ACC112 (cell line): ENCODE results near the gene GLTPD2.

Source experiments
- H2AFZ ChIP-seq: fragments of 200-600 bp; sonication (generic); one replicate; pipeline ENCODE4 v1.6.0; 2017; ENCODE audit warnings: antibody characterized with exemption, low read length; ENCODE audit not compliant: unreplicated experiment
- H3K27ac ChIP-seq: fragments of 200-600 bp; sonication (generic); 2 replicates; pipeline ENCODE4 v1.5.1; 2014; ENCODE audit warnings: low read depth, mild to moderate bottlenecking, antibody characterized with exemption, low read length, moderate library complexity
- H3K27me3 ChIP-seq: fragments of 200-600 bp; sonication (generic); 2 replicates; pipeline ENCODE4 v1.6.1; 2014; ENCODE audit warnings: mild to moderate bottlenecking, antibody characterized with exemption, low read length, moderate library complexity, mixed read lengths; ENCODE audit not compliant: insufficient read depth
- H3K36me3 ChIP-seq: fragments of 200-600 bp; sonication (generic); 2 replicates; pipeline ENCODE4 v1.6.1; 2016; ENCODE audit warnings: mild to moderate bottlenecking, antibody characterized with exemption, low read length, moderate library complexity, mixed read lengths; ENCODE audit not compliant: insufficient read depth
- H3K4me1 ChIP-seq: fragments of 200-600 bp; sonication (generic); one replicate; pipeline ENCODE4 v1.6.1; 2016; ENCODE audit warnings: low read length, mixed read lengths; ENCODE audit not compliant: insufficient read depth, unreplicated experiment, control insufficient read depth
- H3K4me3 ChIP-seq: fragments of 200-600 bp; sonication (generic); 2 replicates; pipeline ENCODE4 v1.5.1; 2014; ENCODE audit warnings: mild to moderate bottlenecking, low read depth, low read length
- H3K79me2 ChIP-seq: fragments of 200-600 bp; sonication (generic); one replicate; pipeline ENCODE4 v1.6.0; 2016; ENCODE audit warnings: low read length; ENCODE audit not compliant: control insufficient read depth, unreplicated experiment, insufficient read depth

Gene GLTPD2

GRCh38 chr17:4744999-4745969, 43.5 kb upstream of the GLTPD2 start:
- Histone ChIP-seq H3K4me3 (no peak overlapping the region), H3K4me1 (no peaks in the 10 kb centered on the region), H3K27me3 (peaks cover 27% of the 10 kb centered on the region), H3K79me2 (no peaks in the 10 kb centered on the region), H3K36me3 (no peaks in the 10 kb centered on the region), H2AFZ (no peak overlapping the region), H3K27ac (no peak overlapping the region)

- H3K4me3 ChIP-seq = no peak overlapping the region
- H2AFZ ChIP-seq = no peak overlapping the region
- no peaks in the 10 kb centered on the region for H3K4me1 ChIP-seq
- no peaks in the 10 kb centered on the region for H3K79me2 ChIP-seq
- H3K36me3 ChIP-seq = no peaks in the 10 kb centered on the region
- no peak overlapping the region for H3K27ac ChIP-seq
- peaks cover 28% of the 10 kb centered on the region for H3K27me3 ChIP-seq
Measured at GRCh38 chr17:4747847-4748246, 40.9 kb upstream of the GLTPD2 start.

- Histone ChIP-seq H2AFZ (no peak overlapping the region), H3K4me1 (no peaks in the 10 kb centered on the region), H3K79me2 (no peaks in the 10 kb centered on the region), H3K4me3 (no peak overlapping the region), H3K27ac (no peak overlapping the region), H3K36me3 (no peaks in the 10 kb centered on the region), H3K27me3 (peaks cover 30% of the 10 kb centered on the region)
Measured at GRCh38 chr17:4748686-4749085, 40.1 kb upstream of the GLTPD2 start.

- Histone ChIP-seq H3K27ac (no peak overlapping the region), H2AFZ (no peak overlapping the region), H3K4me1 (no peaks in the 10 kb centered on the region), H3K27me3 (peaks cover 39% of the 10 kb centered on the region), H3K4me3 (no peak overlapping the region), H3K79me2 (no peaks in the 10 kb centered on the region), H3K36me3 (no peaks in the 10 kb centered on the region)
Measured at GRCh38 chr17:4750606-4751005, 38.2 kb upstream of the GLTPD2 start.

- Histone ChIP-seq H3K4me3 (no peak overlapping the region), H3K27ac (no peak overlapping the region), H3K4me1 (no peaks in the 10 kb centered on the region), H3K36me3 (no peaks in the 10 kb centered on the region), H3K27me3 (peaks cover 36% of the 10 kb centered on the region), H3K79me2 (no peaks in the 10 kb centered on the region), H2AFZ (no peak overlapping the region)
Measured at GRCh38 chr17:4751932-4752331, 36.8 kb upstream of the GLTPD2 start.

DNA sequence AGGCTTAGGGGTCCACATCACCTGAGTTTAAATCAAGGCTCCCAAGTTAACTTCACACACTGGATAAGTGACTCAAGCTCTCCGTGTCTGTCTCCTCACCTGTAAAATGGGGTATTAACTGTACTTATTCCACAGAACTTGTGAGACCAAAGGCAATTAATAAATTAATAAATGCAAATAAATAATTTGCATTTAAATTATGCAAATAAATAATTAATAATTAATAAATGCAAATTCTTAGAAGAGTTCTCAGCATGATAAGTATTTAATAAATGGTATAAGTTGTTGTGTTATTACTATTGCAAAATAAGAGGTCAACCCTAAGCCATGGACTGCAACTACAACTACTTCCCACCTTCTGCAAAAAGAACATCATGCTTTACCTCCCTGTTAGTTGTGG, 35.4 kb upstream of the GLTPD2 start:
- Histone ChIP-seq H3K27ac (no peak overlapping the region), H3K79me2 (no peaks in the 10 kb centered on the region), H3K27me3 (peaks cover 42% of the 10 kb centered on the region), H3K36me3 (no peaks in the 10 kb centered on the region), H2AFZ (no peak overlapping the region), H3K4me1 (no peaks in the 10 kb centered on the region), H3K4me3 (no peak overlapping the region)

- H3K4me1 ChIP-seq = no peaks in the 10 kb centered on the region
- H2AFZ ChIP-seq = no peak overlapping the region
- no peaks in the 10 kb centered on the region for H3K79me2 ChIP-seq
- H3K4me3 ChIP-seq = no peak overlapping the region
- no peak overlapping the region for H3K27ac ChIP-seq
- peaks cover 16% of the 10 kb centered on the region for H3K27me3 ChIP-seq
- H3K36me3 ChIP-seq = no peaks in the 10 kb centered on the region
Measured at GRCh38 chr17:4759776-4760236, 29.0 kb upstream of the GLTPD2 start.

- Histone ChIP-seq H3K4me3 (no peak overlapping the region), H2AFZ (no peak overlapping the region), H3K4me1 (no peaks in the 10 kb centered on the region), H3K27ac (no peak overlapping the region), H3K79me2 (no peaks in the 10 kb centered on the region), H3K36me3 (no peaks in the 10 kb centered on the region), H3K27me3 (no peaks in the 10 kb centered on the region)
Measured at GRCh38 chr17:4764595-4764994, 24.2 kb upstream of the GLTPD2 start.

- Histone ChIP-seq H3K4me3 (no peak overlapping the region), H2AFZ (no peak overlapping the region), H3K36me3 (no peaks in the 10 kb centered on the region), H3K27ac (no peak overlapping the region), H3K79me2 (no peaks in the 10 kb centered on the region), H3K4me1 (peaks cover 4% of the 10 kb centered on the region), H3K27me3 (no peaks in the 10 kb centered on the region)
Measured at GRCh38 chr17:4766201-4766600, 22.6 kb upstream of the GLTPD2 start.

DNA sequence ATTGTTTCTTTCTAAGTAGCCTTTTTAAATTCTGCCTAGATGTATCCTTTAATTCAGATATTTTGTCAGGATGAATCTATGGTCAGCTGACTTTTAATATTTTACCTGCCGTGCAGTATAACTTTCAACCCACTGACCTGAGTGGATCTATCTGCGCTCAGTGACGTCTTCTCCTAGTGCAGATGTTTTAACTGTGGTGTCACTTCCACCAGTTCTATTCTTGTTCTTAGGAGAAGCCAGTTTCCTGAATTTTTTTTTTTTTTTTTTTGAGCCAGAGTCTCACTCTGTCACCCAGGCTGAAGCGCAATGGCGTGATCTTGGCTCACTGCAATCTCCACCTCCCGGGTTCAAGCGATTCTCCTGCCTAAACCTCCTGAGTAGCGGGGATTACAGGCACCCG, 22.0 kb upstream of the GLTPD2 start:
- H3K4me1 ChIP-seq = peaks cover 4% of the 10 kb centered on the region
- H2AFZ ChIP-seq = no peak overlapping the region
- no peak overlapping the region for H3K27ac ChIP-seq
- no peaks in the 10 kb centered on the region for H3K36me3 ChIP-seq
- no peaks in the 10 kb centered on the region for H3K79me2 ChIP-seq
- H3K27me3 ChIP-seq = peaks cover 2% of the 10 kb centered on the region; the same call in 1 of the 2 replicates
- no peak overlapping the region for H3K4me3 ChIP-seq

DNA sequence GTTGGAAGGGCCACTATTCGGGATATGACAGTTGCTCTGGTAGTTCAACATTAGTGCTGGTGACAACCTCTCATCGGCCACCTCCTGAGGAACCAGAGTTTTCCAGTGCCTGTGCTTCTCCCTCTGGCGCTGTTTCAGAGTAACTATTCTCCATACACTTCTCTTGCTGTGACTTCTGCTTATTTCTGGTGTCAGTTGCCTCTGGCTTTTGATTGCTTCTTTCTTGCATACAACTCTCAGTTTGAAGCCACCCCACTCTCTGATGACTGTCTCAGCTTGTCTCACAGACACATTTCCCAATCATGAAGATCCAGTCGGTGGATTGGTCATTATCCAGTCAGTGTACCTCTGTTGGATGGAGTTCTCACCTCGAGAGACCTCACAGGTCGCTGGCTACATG, 20.5 kb upstream of the GLTPD2 start:
- H3K79me2 ChIP-seq = no peaks in the 10 kb centered on the region
- H2AFZ ChIP-seq = no peak overlapping the region
- no peak overlapping the region for H3K27ac ChIP-seq
- H3K36me3 ChIP-seq = no peaks in the 10 kb centered on the region
- H3K27me3 ChIP-seq = peaks cover 14% of the 10 kb centered on the region
- H3K4me3 ChIP-seq = no peak overlapping the region
- H3K4me1 ChIP-seq = peaks cover 4% of the 10 kb centered on the region
